ENCODE measurements around the gene GPR135. TPM values are rescaled to one million over a fixed set of nuclear protein-coding genes. Genes with fewer than 3 reads are reported as not detected.
A peak's percentile ranks its signal among the peaks of the same experiment; 100 is the strongest.
"Not testable (repeated sequence)": the region's sequence is repeated elsewhere in the genome, so short reads cannot be mapped to it uniquely, and the experiment has no call there.

The GPR135 gene
- total RNA-seq, 1 experiment from 2014 or later: 2.3 TPM

- no peaks in the 10 kb centered on the region for H3K27me3 ChIP-seq
- DNase-seq: peak in 1 of 2 experiments; percentile 14
- H3K4me1 ChIP-seq: peaks cover 11% of the 10 kb centered on the region
- H3K4me3 ChIP-seq: no peak overlapping the region
- peaks cover 30% of the 10 kb centered on the region for H3K36me3 ChIP-seq
- no peaks in the 10 kb centered on the region for H3K9me3 ChIP-seq (replicated peaks)
- H3K27ac ChIP-seq: peak overlapping the region; percentile 23; the same call in 1 of the 2 replicates
Observed at GRCh38 chr14:59454139-59454538, 11.0 kb downstream of the GPR135 start.

DNA sequence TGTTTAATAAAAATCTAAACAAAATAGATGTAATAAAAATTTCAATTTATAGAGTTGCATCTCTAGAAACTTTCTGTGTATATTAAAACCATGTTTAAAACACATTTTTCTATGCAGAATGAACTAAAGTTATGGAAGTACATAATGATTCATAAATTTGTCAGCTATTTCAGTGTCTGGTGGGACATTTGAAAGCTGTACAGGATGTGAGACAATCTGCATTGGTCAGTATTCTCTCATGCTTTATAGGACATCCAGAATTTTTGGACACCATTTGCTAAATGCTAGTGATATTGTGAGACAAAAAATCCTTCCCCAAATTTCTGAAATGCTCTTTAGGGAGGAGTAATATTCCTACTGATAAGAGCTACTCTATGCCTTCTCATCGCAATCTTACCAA, 13.3 kb downstream of the GPR135 start:
- Histone ChIP-seq H3K27ac (no peak overlapping the region), H3K27me3 (no peaks in the 10 kb centered on the region), H3K4me1 (peaks cover 11% of the 10 kb centered on the region), H3K4me3 (no peak overlapping the region), H3K9me3 (replicated peaks) (no peaks in the 10 kb centered on the region), H3K36me3 (peaks cover 15% of the 10 kb centered on the region)
- DNase-seq: no peak

DNA sequence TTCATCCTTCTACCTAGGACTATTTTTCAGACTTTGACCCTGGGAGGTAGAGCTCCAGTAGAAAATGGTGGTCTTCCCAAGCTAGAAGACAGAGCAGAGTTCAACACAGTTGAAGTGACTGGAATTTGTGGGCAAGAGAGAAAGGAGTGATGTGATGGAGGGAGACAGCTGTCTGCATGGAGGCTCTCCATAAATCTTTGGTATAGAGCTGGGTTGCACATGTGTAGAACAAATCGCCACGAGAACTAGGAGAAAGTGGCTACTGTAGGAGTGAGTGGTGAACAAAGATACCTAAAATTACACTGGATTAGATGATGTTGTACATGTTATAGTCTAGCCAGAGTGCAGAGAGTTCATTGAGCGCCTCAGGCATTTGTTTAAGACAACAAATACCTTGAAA, 14.5 kb downstream of the GPR135 start:
- Histone ChIP-seq H3K27ac (peak overlapping the region; percentile 70), H3K4me1 (peaks cover 11% of the 10 kb centered on the region), H3K9me3 (replicated peaks) (no peaks in the 10 kb centered on the region), H3K36me3 (peaks cover 8% of the 10 kb centered on the region), H3K27me3 (no peaks in the 10 kb centered on the region), H3K4me3 (no peak overlapping the region)
- DNase-seq: peak; percentile 76 to 89

GRCh38 chr14:59448673-59449072, 16.5 kb downstream of the GPR135 start:
- H3K27me3 ChIP-seq, DNase-seq: not testable (repeated sequence)

DNA sequence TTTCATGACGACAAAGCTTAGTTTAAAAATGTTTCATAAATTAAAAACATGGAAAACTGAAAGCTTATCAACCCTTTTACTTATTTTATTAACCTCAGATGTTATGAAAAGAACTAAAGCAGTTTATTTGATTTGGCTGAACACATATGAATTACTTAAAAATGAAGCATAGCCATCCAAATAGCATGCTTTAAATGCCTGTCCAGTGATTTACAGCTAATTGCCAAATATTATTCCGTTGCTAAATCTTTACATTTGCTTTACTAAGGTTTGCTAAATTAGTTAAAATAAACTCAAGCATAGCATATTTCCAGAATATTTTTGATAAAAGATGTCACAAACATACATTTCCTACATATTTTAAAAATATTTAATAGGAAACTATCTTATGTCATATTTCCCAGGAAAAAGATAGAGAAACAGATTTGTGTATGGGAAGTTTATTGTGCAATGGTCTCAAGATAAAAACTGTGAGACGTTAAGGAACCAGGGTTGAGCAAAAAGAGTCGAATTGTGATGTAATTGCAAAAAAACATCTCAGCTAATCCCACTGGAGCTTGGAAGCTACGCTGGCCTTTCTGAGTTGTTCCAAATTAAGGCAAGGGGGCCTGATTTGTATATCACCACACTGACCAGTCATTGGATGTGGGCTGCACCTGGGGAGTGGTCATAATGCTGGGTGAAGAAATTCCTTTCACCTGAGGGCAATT, 25.8 kb downstream of the GPR135 start:
- no peaks in the 10 kb centered on the region for H3K27me3 ChIP-seq
- no peak for DNase-seq
- no peaks in the 10 kb centered on the region; the same call in 1 of the 2 replicates for H3K36me3 ChIP-seq
- no peak overlapping the region for H3K4me3 ChIP-seq
- H3K9me3 ChIP-seq (replicated peaks): no peaks in the 10 kb centered on the region
- H3K27ac ChIP-seq: no peak overlapping the region
- peaks cover 11% of the 10 kb centered on the region; the same call in 1 of the 2 replicates for H3K4me1 ChIP-seq

More at GRCh38 chr14:59448673-59449072, 16.5 kb downstream of the GPR135 start:
- not testable (repeated sequence) for H3K4me3 ChIP-seq; H3K27ac ChIP-seq; H3K36me3 ChIP-seq; H3K9me3 ChIP-seq (replicated peaks)
- H3K4me1 ChIP-seq: peaks cover 11% of the 10 kb centered on the region

DNA sequence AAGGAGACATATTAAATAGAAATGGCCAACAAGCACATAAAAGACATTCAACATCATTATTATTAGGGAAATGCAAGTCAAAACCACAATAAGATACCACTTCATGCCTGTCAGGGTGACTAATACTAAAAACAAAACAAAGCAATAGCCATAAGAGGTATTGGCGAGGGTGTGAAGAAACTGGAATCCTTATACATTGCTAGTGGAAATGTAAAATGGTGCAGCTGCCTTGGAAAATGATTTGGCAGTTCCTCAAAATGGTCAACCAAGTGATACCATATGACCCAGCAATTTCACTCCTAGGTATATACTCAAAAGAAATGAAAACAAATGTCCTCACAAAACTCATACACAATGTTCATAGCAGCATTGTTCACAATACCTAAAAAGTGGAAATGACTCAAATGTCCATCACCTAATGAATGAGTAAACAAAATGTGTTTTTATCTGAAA, 27.0 kb downstream of the GPR135 start:
- DNase-seq: no peak
- Histone ChIP-seq H3K27ac (no peak overlapping the region), H3K4me1 (peaks cover 11% of the 10 kb centered on the region; the same call in 1 of the 2 replicates), H3K27me3 (no peaks in the 10 kb centered on the region), H3K9me3 (replicated peaks) (no peaks in the 10 kb centered on the region), H3K36me3 (no peaks in the 10 kb centered on the region; the same call in 1 of the 2 replicates), H3K4me3 (no peak overlapping the region)

DNA sequence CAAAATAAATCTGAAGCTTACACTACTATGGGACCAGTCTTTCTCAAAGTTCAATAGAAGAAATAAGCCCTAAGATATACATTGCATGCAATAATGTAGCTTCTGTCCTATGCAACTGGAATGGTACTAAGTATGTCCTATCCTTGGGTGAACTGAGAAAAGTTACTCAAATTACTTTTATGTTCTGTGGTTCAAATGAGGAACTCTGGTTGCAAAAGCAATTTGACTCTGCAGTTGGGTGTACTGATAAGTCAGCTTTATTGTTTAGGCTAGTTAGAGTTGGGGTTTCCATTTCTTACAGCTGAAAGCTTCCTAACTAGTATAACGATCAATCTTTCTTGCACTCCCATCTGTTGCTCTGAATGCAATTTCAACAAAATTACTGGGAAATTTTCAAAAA, 29.2 kb downstream of the GPR135 start:
- Histone ChIP-seq H3K36me3 (no peaks in the 10 kb centered on the region; the same call in 1 of the 2 replicates), H3K9me3 (replicated peaks) (no peaks in the 10 kb centered on the region), H3K27ac (no peak overlapping the region), H3K4me1 (peaks cover 11% of the 10 kb centered on the region; the same call in 1 of the 2 replicates), H3K27me3 (no peaks in the 10 kb centered on the region), H3K4me3 (no peak overlapping the region)
- DNase-seq: no peak

DNA sequence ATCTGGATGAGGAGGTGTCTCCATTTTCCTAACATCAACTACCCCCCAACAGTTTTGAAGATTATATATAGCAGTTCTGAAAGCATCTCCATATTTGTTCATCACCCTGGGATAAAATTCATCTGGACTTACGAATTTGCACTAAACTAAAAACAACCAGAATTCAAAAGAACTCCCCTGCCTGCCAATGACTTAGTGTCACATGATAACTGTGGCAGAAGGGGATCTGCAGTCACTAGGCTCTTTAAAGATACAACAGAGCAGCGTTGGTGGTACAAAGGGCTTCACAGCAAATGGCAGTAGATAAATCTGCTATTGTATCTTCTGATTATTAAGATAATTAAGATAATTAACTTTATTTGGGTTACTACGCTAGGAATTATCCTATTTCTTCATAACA, 30.1 kb downstream of the GPR135 start:
- no peaks in the 10 kb centered on the region; the same call in 1 of the 2 replicates for H3K36me3 ChIP-seq

GRCh38 chr14:59429790-59430189, 35.4 kb downstream of the GPR135 start:
- peaks cover 13% of the 10 kb centered on the region for H3K4me1 ChIP-seq
- H3K36me3 ChIP-seq: no peaks in the 10 kb centered on the region
- H3K27me3 ChIP-seq: no peaks in the 10 kb centered on the region

More for the DNA sequence above, 30.1 kb downstream of the GPR135 start:
- Histone ChIP-seq H3K4me3 (no peak overlapping the region), H3K27ac (no peak overlapping the region), H3K4me1 (peaks cover 11% of the 10 kb centered on the region; the same call in 1 of the 2 replicates), H3K9me3 (replicated peaks) (no peaks in the 10 kb centered on the region), H3K27me3 (no peaks in the 10 kb centered on the region)
- DNase-seq: no peak

DNA sequence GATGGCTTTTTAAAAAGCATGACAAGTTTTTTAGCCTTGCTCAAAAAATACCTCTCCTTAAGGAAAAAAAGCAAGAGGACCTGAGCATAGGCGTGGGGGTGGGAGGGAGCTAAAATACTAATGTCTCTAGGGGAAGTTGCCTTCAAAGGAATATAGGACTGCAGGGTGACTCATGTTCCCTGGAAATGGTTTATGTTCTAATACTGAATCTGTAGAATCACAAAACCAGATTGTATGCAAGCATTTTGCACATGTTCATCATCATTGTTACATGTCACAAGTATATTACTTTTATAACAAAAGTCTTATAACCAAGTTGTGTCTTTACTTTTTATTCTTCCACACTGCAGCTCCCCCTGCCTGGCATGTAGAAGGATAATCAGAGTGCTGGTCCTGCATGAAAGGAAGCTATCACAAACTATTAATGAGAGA, 36.6 kb downstream of the GPR135 start:
- DNase-seq: no peak
- Histone ChIP-seq H3K4me1 (peaks cover 13% of the 10 kb centered on the region), H3K27ac (no peak overlapping the region), H3K9me3 (replicated peaks) (no peaks in the 10 kb centered on the region), H3K27me3 (no peaks in the 10 kb centered on the region), H3K4me3 (no peak overlapping the region), H3K36me3 (no peaks in the 10 kb centered on the region)

More at GRCh38 chr14:59429790-59430189, 35.4 kb downstream of the GPR135 start:
- no peaks in the 10 kb centered on the region for H3K9me3 ChIP-seq (replicated peaks)
- no peak for DNase-seq
- H3K27ac ChIP-seq: no peak overlapping the region
- no peak overlapping the region for H3K4me3 ChIP-seq

DNA sequence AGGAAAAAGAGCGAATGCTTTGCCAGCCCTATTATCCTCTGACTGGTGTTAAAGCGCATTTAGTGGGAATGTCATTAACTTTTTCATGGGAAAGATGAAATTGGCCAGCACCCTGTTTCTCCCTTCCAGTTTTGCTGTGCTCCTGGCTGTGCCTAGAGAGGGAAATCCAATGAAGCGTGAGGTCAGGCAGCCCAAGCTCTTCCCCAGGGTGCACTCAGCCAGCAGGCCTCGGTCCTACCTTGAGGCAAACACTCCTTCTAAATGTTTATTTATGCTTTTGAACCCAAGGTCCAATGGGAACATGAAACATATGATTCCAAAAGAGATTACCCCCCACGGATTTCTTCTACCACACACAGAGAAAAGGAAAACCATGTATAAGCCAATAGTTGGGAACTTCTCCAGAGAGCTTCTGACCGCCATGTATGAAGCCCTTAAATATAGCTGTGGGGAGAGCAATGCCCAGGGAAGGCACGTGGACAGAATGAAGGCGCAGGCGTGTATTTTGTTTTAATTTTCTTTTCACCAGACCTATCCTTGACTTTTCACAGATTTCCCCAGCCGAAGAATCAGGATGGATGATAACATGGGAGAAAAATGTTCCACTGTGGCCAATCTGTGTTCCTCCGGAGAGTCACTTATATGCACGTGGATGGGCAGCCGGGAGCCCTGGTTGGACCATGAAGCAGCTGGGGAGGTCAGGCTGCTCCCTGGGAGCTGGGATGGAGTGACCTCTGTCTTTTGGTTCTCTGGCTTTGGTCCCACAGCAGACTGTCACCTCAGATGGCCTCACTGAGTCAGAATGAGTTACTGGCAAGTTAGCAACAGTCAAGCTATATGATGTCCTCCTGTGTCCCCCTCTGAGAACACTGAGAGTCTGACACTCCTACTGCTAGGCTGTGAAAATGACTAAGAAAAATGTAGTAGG, 37.3 kb downstream of the GPR135 start:
- Histone ChIP-seq H3K27me3 (no peaks in the 10 kb centered on the region), H3K4me3 (no peak overlapping the region), H3K4me1 (peaks cover 13% of the 10 kb centered on the region), H3K9me3 (replicated peaks) (no peaks in the 10 kb centered on the region), H3K36me3 (no peaks in the 10 kb centered on the region), H3K27ac (no peak overlapping the region)
- DNase-seq: no peak

DNA sequence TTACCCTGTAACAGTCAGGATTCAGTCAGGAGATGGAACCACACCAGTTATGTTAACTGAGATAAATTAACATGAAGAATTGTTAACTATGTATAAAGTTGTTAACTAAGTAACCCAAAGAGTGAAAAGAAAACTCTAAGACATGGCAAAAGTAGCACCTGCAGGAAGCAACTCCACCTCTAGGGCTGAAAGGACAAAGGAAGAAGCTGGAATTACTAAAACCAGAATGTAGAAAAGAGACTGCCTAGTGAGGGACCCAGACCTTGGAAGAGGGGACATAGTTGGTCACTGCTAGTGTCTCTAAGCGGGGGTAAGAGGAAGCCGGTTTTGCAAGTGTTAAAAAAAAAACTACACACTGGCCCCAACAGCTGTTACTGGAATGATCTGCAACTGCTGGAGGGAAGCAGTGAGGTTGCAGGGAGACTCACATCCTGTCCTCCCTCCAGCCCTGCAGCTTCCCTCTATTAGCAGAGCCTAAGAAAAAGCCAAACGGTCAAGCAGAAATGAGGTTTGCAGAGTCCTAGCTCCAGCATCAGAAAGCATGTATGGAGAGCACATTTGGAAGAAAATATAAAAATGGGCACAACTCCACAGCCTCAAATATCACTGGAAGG, 39.8 kb downstream of the GPR135 start:
- Histone ChIP-seq H3K27me3 (no peaks in the 10 kb centered on the region), H3K27ac (no peak overlapping the region), H3K4me3 (no peak overlapping the region), H3K36me3 (no peaks in the 10 kb centered on the region), H3K4me1 (peaks cover 13% of the 10 kb centered on the region), H3K9me3 (replicated peaks) (no peaks in the 10 kb centered on the region)
- peak; percentile 59 to 77 for DNase-seq

- Histone ChIP-seq H3K27me3 (no peaks in the 10 kb centered on the region), H3K36me3 (no peaks in the 10 kb centered on the region), H3K4me1 (peaks cover 13% of the 10 kb centered on the region), H3K4me3 (no peak overlapping the region), H3K9me3 (replicated peaks) (no peaks in the 10 kb centered on the region), H3K27ac (no peak overlapping the region)
- no peak for DNase-seq
Observed at GRCh38 chr14:59424341-59425071, 40.7 kb downstream of the GPR135 start.

Measured in SJCRH30 (cell line).